Stimulated activated CD4-positive, alpha-beta T cell treated with anti-CD3 and anti-CD28 coated beads, Interleukin-15, amount 100 ng/mL, for 24 hours (primary cell): ENCODE results near the gene SGTA.

Source experiments
- DNase-seq: peaks from one replicate; pipeline ENCODE4 v3.0.0-alpha.2; 2020

The SGTA gene

DNA sequence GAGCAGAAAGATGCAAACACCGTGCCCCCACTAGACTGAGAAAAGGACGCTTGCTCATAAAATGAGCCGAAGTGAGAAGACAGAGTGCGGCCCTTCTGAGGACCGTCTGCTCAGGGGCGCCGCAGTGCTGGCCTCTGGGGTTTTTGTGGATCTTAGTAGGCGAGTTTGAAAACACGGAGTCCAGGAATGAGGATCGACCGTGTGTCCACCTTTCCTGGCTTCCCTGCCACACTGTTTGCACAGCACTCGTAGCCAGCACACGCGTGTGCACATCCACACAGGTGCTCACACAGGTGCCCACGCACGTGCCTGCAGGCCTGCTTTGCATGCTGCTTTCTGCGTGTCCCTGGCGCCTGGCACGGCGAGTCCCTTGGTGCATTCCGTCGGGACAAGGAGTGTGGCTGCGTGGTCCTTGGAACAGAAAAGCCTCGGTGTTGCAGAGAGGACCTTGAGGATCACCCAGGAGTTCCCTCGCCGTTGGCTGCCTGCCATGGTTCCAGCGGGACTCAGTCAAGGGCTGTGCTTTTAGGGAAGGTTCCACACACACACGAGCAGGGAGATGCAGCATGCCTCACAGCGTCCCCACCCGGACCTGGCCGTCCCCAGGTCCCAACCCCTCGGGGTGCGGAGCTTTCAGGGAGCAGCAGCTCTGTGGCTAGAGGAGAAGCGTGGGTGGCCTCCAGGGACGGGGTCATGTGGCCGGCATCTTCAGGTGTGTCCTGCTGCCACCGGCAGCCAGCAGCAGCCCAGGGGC lies 26.5 kb upstream of the SGTA start:
- DNase-seq, result no peak

DNA sequence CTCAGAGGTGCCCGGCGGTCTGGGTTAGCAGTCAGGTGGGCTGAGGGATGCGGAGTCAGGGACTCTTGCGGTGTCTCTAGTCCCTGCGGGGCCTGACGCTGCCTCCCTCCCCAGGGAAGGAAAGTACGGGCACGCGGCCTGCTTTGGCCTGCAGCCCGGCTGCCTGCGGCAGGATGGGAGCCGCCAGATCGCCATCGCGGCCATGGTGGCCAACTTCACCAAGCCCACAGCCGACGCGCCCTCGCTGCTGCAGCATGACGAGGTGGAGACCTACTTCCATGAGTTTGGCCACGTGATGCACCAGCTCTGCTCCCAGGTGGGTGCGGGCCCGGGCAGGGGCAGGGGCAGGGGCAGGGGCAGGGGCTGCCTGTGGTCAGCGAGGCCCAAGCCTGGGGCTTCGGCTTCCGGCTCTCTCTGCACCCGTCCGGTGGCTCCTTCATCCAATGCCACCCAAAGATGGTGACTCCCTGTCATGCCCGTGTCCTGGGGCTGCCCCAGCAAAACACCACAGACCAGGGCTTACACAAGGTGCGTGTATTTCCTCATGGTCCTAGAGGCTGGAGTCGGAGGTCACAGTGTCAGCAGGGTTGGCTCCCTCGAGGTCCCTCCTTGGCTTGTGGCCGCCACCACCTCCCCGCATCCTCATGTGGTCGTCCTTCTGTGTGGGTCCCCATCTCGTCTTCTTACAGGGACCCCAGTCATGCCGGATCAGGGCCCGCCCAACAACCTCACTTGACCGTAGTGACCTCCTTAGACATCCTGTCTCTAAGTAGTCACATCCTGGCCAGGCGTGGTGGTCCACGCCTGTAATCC lies 25.3 kb upstream of the SGTA start:
- DNase-seq, result no peak

DNA sequence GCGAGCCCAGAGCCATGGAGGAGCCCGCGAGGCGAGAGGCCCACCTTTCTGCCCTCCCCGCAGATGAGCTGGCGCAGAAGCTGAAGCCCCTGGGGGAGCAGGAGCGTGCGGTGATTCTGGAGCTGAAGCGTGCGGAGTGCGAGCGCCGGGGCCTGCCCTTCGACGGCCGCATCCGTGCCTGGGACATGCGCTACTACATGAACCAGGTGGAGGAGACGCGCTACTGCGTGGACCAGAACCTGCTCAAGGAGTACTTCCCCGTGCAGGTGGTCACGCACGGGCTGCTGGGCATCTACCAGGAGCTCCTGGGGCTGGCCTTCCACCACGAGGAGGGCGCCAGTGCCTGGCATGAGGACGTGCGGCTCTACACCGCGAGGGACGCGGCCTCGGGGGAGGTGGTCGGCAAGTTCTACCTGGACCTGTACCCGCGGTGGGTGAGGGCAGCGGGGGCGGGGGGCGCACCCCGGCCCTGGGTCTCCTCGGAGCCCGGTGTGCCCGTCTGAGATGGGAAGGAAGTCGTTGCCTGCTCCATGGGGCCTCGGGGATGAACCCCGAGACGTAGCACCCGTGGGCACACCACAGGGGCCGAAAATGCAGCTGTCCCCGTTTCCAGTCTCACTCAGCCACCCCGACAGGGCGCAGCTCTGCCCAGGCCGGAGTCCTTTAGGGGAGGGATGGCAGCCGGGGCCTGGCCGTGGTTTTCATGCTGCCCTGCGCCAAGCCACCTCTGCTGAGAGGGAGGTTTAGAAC lies 24.5 kb upstream of the SGTA start:
- DNase-seq, result no peak

DNA sequence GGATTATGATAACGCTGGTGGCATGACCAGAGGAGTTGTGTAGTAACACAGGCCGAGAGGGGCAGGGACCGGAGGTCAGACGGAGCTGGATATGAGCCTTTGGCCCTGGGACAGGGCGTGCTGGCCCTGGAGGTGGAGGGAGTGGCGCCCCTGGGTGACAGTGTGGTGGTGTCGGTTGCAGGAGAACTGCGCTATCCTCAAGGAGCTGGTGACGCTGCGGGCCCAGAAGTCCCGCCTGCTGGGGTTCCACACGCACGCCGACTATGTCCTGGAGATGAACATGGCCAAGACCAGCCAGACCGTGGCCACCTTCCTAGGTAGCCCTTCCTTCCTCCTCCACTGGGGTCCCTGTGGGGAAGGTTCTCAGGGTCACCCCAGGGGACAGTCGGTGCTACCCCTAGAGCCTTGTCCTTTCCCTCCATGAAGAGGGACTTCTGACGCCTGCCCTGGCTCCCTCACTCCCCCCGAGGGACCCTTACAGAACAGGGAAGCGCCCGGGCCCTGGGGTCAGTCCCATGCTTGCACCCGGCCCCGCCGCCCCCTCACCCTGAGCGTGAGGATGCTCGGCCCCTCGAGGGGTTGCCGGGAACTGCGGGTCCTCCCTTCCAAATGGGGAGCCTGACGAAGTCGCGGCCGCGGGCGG lies 23.8 kb upstream of the SGTA start:
- DNase-seq, result no peak

DNA sequence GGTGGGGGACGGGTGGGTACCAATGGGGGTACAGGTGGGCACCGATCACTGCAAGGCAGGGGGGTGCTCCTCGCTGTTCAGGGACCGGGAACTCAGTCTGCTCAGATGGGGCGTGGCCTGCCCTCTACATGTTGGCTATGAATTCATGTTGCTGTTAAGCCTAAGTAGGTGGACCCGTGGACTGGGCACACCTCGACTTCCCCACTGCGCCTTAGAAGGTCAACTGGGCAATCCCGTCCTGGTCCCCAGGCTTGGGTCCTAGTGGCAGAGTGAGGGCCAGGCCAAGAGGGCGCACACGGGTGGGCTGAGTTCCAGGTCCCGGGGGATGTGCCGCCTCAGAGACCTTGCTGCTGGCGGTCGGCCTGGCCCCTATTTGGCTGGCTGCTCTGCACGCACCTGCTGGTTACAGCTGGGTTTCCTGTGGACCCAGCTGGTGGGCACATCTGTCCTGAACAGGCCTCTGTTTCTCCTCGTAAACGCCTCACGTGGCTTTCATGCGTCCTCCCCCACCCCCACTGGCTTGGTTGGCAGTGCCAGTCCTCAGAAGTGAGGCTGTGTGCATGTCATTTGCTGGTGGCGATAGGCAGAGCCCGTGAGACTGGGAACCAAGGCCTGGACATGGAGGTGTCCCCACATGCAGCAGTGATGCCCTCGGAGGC lies 23.0 kb upstream of the SGTA start:
- DNase-seq, result no peak

DNA sequence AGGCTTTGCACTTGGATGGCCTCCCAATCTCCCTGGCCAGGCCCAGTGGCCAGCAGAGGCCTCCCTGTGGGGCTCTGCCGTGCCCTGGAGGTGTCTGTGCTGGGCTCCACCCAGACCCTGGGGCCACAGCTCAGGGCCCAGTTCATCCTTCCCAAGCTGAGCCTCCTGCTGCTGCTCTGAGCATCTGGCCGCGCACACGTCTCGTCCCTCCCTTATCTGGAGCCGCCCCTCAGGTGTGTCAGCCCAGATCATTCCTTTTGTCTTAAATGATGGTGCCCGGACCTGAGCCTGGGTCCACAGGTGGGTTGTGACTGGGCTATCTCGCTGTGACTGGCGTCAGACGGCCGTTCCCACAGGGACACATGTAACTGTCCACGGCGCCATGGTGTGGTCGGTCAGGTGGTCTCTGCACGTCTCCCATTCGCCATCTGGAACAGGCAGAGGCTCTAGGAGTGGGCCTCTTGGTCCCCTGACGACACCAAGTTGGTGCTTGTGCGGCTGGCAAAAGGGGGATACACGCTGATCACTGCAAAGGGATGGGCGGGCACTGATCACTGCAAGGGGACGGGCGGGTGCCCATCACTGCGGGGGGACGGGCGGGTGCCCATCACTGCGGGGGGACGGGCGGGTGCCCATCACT lies 22.3 kb upstream of the SGTA start:
- DNase-seq, result no peak

DNA sequence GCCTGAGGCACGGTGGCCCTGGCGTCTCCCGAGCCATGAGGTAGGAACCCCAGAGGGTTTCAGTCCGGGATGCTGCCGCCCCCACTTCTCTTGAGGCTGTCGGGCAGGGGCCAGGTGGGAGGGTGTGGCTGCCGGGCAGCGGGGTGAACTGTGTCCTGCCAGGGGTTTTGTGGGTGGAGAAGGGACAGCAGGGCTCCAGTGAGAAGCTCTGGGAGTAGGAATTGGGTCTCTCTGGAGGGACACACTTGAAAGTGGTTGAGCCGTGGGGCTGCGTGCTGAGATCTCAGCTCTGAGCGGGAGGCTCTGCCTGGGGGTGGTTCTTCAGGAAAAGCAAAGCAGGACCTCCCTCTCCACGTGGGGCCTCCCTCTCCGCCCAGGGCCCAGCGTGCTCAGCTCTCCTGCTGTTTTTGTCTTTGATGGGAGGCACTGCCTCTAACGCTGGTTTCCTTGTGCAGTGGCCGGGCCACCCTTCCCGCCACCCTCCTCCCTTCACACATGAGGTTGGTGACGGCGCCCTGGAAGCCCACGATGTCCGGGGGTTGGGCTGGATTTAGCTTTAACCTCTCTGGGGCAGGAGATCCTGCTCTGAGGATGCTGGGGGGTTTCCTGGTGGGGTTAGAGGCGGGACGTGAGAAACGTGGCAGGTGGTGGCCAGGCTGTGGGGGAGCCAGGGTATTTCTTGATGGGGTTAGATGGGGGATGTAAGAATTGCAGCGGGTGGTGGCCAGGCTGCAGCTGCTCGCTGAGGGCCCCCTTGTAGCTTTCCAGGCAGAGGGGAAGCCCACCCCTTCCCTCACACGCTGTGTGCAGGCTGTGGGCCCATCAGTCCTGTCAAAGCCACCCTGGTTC lies 21.3 kb upstream of the SGTA start:
- no peak for DNase-seq

DNA sequence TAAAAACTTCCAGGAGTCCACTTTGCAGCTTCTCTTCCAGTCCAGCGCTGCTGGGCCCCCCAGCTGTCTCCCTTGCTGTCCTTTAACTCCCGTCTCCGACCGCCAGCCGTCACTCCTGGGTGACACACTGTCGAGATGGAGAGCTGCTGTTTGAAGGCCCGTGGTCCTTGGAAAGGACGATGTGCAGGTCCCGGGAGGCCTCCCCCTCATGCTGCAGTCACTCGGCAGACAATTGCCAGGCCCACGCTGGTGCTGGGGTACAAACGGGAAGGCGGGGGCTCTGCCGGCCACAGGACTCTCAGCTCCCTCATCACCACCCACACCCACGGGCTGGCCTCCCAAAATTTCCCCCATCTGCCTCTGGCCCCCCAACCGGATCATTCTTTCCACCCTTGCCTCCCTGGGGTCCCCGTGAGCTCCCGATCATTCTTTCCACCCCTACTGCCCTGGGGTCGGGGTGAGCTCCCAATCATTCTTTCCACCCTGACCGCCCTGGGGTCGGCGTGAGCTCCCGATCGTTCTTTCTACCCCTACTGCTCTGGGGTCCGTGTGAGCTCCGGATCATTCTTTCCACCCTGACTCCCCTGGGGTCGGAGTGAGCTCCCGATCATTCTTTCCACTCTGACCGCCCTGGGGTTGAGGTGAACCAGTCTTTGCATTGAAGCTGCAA lies 20.5 kb upstream of the SGTA start:
- DNase-seq, result no peak

DNA sequence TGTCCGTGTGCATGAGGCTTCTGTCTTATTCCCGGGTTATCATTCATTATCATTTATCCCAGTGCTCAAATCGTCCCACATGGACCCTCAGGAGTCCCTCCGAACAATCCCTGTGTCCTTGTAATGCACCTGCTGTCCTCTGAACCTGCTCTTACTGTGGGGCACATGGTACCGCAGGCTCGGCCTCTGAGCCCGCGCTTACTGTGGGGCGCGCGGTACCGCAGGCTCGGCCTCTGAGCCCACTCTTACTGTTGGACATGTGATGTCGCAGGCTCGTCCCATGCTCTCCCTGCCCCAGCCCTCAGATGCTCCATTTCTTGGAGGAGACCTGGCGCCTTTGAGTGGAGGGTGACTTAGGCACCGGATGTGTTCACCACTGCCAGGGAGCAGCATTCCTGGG lies 19.8 kb upstream of the SGTA start:
- no peak for DNase-seq

DNA sequence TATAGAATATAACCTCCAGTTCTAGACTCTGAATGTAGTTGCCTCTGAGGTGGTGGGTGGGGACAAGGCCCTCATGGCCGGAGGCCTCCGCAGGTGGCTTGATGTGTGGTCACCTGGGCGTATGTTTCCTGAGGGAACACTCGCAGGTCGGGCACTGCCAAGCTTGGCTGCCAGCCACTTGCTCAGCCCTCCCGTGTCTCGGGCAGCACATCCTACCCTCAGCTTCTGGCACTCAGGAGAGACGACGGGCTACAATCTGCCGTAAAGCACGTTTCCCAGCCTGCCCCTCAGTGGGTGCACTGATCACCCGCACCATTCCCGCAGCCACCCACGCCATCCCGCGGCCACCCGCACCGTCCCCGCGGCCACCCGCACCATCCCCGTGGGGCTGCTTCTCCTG lies 17.4 kb upstream of the SGTA start:
- no peak for DNase-seq

DNA sequence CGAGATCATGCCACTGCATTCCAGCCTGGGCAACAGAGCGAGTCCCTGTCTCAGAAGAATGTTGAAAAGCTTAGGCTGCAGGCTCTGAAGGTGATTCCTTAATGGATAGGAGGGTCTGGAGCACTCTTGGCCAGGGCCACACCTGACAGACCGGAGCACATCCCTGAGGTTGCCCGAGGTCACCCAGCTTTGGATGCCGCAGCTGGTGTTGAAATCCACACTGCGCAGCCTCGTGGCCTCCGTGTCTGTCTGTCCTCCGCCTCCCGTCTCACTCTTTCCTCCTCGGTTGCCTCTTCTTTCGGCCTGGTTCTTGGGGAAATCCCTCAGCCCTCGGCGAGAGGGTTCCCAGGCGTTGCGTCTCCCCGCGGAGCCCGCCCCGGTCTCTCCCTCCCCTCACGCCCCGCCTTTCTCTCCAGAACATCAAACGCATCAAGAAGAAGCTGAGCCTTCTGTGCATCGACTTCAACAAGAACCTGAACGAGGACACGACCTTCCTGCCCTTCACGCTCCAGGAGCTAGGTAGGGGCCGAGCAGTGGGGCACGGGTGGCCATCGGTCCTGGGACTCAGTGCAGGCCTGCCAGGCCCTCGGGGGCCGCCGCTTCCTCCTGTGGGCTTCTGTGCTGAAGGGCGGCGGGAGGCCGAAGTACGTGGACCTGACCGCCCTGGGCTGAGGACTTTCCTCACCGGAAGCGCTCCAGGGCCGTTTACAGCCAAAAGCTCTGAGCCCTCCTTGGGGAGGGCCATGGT lies 16.4 kb upstream of the SGTA start:
- no peak for DNase-seq

DNA sequence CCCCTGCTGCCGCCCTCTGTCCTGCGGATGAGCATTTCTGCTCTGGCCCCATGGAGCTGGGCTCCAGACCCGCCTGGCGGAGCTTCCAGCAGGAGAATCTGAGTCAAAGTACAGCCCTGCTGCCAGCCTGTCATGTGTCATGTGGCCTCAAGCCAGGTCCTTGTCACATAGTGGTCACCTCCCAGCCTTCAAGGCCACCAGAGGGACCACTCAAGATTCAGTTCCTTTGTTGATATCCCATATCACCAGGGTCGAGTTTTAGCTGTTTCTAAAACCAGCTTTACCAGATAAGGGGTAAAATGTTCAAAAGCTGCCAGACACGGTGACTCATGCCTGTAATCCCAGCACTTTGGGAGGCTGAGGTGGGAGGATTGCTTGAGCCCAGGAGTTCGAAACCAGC lies 15.7 kb upstream of the SGTA start:
- no peak for DNase-seq

DNA sequence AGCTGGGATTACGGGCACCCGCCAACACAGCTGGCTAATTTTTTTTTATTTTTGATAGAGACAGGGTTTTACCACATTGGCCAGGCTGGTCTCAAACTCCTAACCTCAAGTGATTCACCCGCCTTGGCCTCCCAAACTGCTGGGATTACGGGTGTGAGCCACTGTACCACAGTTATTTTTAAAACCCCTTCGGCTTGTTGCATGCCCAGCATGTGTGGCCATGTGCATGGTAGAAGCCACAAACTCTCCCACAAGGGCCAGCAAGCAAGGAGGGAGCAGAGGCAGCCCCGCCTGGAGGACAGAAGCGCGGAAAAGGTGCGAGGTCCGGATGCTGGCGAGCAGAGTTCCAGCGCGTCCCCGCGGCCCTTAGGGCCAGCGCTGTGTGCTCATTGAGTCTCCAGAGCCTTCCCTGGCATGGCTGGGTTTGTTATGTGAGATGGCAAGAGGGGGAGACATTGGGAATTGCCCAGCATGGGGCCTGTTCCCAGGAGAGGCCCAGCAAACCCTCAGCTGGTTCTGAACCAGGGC lies 15.1 kb upstream of the SGTA start:
- no peak for DNase-seq

DNA sequence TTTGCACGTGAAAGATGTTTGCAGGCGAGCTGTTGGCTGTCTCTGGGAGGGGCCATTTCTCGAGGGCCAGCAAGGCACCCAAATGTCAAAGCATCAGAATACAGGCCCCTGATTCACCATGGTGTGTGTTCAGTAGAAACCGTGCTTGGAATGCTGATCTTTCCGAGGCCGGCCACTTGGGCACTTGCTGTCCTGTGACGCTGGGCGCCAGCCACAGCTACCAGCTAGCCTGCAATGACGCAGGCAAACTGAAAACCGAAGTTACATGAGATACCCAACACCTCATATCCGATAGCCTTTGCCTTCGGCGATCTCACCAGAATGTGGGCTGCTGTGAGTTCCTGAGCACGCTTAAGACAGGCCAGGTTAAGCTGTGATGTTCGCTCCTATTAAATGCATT lies 14.2 kb upstream of the SGTA start:
- no peak for DNase-seq

DNA sequence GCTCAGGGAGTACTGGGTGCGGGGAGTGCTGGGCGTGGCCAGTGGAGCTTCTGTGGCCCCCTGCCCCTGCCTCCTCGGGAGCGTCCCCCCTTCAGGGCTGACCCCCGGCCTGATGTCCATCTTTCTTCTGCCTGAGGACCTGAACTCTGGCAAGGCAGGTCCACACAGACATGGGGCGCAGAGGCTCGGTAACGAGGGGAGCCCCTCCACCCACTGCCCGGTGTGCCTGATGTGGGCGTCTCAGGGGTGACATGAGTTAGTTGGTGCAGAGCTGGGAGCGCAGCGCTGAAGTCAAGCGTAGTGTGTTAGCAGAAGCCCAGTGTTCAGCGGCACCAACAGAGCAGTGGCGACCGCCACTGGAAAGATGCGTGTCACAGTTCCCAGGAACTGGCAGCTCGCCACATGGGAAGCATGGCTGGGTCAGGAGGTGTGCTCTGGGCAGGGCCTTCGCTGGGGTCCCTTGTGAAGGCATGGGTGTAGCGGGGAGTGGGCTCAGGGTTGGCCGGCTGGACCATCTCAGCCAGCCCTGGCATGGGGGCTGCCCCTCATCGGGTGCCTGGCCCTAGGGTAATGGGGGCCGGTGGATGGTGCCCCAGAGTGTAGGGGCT lies 13.7 kb upstream of the SGTA start:
- DNase-seq, result no peak

DNA sequence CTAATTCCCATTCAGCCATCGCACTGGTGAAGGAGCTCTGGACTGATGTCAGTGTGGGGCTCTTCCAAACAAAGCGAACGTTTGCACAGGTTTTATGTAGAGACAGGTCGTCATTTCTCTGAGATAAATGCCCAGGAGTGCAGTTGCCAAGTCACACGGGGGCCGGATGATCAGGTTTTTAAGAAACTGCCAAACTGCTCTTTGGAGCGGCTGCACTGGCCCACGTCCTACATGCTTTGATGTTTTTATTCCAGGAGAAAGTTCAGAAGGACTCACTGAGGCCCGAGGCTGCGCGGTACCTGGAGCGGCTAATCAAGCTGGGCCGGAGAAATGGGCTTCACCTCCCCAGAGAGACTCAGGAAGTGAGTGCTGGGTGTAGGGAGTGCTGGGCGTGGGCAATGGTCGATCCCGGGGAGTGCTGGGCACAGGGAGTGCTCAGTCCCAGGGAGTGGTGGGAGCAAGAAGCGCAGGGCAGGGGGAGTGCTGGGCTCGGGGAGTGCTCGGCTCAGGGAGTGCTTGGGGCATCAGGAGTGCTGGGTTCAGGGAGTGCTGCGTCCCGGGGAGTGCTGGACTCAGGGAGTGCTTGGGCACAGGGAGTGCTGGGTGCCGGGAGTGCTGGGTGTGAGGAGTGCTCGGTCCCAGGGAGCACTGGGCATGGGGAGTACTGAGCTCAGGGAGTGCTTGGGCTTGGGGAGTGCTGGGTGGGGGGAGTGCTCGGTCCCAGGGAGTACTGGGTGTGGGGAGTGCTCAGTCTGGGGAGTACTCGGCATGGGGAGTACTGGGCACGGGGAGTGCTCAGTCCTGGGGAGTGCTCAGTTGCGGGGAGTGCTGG lies 13.0 kb upstream of the SGTA start:
- no peak for DNase-seq

DNA sequence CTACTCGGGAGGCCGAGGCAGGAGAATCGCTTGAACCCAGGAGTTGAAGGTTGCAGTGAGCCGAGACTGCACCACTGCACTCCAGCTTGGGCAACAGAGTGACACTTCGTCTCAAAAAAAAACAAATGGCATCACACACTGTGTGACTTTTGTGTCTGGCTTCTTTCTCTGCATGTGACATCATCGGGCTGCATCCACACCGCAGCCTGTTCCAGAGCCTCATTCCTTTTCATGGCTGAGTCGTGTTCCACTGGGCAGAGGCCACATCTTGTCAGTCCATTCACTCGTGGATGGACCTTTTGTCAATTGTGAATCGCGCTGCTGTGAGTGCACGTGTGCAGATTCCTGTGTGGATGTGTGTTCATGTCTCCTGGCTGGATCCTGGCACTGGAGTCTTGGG lies 10.5 kb upstream of the SGTA start:
- DNase-seq, result no peak

DNA sequence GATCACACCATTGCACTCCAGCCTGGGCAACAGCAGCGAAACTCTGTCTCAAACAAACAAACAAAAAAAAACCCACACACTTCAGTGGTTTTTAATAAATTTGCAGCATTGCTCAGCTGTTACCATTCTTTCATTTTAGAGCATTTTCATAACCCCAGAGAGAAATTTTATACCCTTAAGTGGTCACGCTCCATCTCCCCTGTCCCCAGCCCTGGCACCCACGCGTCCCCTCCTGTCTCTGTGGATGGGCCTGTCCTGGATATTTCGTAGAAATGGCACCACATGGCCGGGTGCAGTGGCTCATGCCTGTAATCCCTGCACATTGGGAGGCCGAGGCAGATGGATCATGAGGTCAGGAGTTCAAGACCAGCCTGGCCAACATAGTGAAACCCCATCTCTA lies 10.1 kb upstream of the SGTA start:
- DNase-seq, result no peak
